Measurements from ENCODE around the gene SYNGR3. TPM values are rescaled to one million over a fixed set of nuclear protein-coding genes. Genes with fewer than 3 reads are reported as not detected.
"Not testable (repeated sequence)": the region's sequence is repeated elsewhere in the genome, so short reads cannot be mapped to it uniquely, and the experiment has no call there.

The SYNGR3 gene
- total RNA-seq, 1 donor, result 2.6 TPM

GRCh38 chr16:1961651-1962067, 28.1 kb upstream of the SYNGR3 start:
- no peak for TF ChIP-seq CTCF (IDR thresholded peaks at IDR 0.05; ENCODE audit: insufficient read depth, low read depth, low read length)
- H3K4me3 ChIP-seq (ENCODE audit: low read depth, low read length), result no peak overlapping the region
- DNase-seq (ENCODE audit: low read depth), result no peak

- H3K4me3 ChIP-seq (ENCODE audit: low read depth, low read length), result peak overlapping the region; percentile 90
- not testable (repeated sequence) for DNase-seq (ENCODE audit: low read depth)
Observed at GRCh38 chr16:1962161-1963153, 27.3 kb upstream of the SYNGR3 start.

GRCh38 chr16:1963806-1964505, 25.8 kb upstream of the SYNGR3 start:
- TF ChIP-seq CTCF (IDR thresholded peaks at IDR 0.05; ENCODE audit: insufficient read depth, low read depth, low read length), result no peak
- H3K4me3 ChIP-seq (ENCODE audit: low read depth, low read length), result peak overlapping the region; percentile 90
- peak; percentile 36 for DNase-seq (ENCODE audit: low read depth)

- peak; percentile 99 for DNase-seq (ENCODE audit: low read depth)
- peak within 1 kb of the TSS; percentile 90 for H3K4me3 ChIP-seq (ENCODE audit: low read depth, low read length)
- no peak for TF ChIP-seq CTCF (IDR thresholded peaks at IDR 0.05; ENCODE audit: insufficient read depth, low read depth, low read length)
Observed at GRCh38 chr16:1964506-1965395, 25.0 kb upstream of the SYNGR3 start, which contains the start of gene RPS2. TSS of gene RPS2 (minus strand) at chr16:1964826. CDS start at chr16:1964625, 201 bp downstream.

- DNase-seq (ENCODE audit: low read depth), result no peak
- H3K4me3 ChIP-seq (ENCODE audit: low read depth, low read length), result peak overlapping the region; percentile 90
- TF ChIP-seq CTCF (IDR thresholded peaks at IDR 0.05; ENCODE audit: insufficient read depth, low read depth, low read length), result no peak
Observed at GRCh38 chr16:1965396-1966001, 24.3 kb upstream of the SYNGR3 start.

GRCh38 chr16:1966460-1966859, 23.3 kb upstream of the SYNGR3 start, which contains the start of gene RNF151:
TSS of gene RNF151 (plus strand) at chr16:1966856. CDS start at chr16:1966882, 26 bp downstream.
- no peak for DNase-seq (ENCODE audit: low read depth)
- H3K4me3 ChIP-seq (ENCODE audit: low read depth, low read length), result peak within 1 kb of the TSS; percentile 90
- TF ChIP-seq CTCF (IDR thresholded peaks at IDR 0.05; ENCODE audit: insufficient read depth, low read depth, low read length), result no peak

Measured in fibroblast of villous mesenchyme (primary cell).